ENCODE data around the gene YAF2.
"Not testable (repeated sequence)": the region's sequence is repeated elsewhere in the genome, so short reads cannot be mapped to it uniquely, and the experiment has no call there.

YAF2 gene

DNA sequence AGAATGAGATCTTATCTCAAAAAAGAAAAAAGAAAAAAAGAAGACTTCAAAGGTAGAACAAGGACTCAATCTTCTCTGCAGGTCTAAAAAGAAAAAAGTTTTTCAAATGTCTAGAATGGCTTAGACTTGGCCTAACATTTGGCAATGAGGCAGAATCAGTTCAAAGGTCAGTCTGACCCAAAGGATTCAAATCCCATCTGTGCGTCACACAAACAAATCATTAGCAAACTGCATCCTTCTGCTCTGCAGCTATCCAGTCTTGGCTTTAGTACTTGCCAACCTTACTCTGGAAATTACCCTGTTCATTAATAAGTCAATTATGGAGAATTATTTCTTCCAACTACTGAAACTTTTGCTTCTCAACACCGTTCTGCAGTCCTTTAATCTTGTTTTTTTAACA, 3.1 kb downstream of the YAF2 start:
- peak overlapping the region; percentile 8; the same call in 1 of the 2 replicates for H3K27ac ChIP-seq
- TF ChIP-seq, protein P1, sequence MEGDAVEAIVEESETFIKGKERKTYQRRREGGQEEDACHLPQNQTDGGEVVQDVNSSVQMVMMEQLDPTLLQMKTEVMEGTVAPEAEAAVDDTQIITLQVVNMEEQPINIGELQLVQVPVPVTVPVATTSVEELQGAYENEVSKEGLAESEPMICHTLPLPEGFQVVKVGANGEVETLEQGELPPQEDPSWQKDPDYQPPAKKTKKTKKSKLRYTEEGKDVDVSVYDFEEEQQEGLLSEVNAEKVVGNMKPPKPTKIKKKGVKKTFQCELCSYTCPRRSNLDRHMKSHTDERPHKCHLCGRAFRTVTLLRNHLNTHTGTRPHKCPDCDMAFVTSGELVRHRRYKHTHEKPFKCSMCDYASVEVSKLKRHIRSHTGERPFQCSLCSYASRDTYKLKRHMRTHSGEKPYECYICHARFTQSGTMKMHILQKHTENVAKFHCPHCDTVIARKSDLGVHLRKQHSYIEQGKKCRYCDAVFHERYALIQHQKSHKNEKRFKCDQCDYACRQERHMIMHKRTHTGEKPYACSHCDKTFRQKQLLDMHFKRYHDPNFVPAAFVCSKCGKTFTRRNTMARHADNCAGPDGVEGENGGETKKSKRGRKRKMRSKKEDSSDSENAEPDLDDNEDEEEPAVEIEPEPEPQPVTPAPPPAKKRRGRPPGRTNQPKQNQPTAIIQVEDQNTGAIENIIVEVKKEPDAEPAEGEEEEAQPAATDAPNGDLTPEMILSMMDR (conservative IDR thresholded peaks at IDR 0.05) = no peak

DNA sequence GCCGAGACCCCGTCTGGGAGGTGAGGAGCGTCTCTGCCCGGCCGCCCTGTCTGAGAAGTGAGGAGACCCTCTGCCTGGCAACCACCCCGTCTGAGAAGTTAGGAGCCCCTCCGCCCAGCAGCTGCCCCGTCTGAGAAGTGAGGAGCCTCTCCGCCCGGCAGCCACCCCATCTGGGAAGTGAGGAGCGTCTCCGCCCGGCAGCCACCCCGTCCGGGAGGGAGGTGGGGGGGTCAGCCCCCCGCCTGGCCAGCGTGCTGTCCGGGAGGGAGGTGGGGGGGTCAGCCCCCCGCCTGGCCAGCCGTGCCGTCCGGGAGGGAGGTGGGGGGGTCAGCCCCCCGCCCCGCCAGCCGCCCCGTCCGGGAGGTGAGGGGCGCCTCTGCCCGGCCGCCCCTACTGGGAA, 10.5 kb downstream of the YAF2 start:
- not testable (repeated sequence) for H3K27ac ChIP-seq

DNA sequence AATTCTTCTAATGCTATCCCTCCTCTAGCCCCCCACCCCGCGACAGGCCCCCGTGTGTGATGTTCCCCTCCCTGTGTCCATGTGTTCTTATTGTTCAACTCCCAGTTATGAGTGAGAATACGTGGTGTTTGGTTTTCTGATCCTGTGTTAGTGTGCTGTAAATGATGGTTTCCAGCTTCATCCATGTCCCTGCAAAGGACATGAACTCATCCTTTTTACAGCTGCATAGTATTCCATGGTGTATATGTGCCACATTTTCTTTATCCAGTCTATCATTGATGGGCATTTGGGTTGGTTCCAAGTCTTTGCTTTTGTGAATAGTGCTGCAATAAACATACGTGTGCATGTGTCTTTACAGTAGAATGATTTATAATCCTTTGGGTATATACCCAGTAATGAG, 13.5 kb downstream of the YAF2 start:
- not testable (repeated sequence) for H3K27ac ChIP-seq

DNA sequence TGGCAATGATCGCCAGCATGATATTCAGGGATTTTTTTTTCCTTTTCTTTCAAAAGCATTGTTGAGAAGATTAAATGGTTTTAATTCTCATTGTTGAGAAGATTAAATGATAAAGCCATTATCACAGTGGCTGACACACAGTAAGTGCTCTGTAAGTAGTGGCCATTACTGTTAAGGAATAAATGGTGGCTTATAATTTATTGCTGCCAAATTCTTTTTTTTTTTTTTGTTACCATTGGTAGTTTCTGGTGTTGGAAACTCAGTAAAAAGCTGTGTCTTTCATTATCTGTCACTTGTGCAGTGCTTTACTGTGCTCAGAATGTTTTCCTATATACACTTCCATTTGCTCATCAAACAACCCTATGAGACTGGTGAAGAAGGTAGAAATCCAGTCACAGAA, 15.3 kb downstream of the YAF2 start:
- H3K27ac ChIP-seq = no peak overlapping the region
- TF ChIP-seq, protein P1 (conservative IDR thresholded peaks at IDR 0.05) = no peak

DNA sequence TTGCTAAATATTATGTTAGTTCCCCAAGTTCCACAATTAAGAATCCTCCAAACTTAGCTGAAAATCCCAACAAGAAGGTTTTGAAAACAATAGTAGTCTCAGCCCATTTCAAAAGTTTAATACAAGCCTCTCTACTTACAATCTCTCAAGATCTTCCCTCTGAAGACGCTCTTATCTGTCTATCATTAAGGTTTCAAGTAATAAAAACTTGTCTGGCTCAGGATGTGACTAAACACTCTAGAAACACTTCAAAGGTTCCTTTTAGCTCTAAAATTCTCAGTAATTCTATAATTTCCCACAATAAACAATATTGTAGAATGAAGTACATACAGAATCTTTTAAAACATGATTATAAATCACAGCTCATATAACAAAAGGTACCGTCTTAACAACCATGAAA, 16.3 kb downstream of the YAF2 start:
- H3K27ac ChIP-seq = no peak overlapping the region
- TF ChIP-seq, protein P1 (conservative IDR thresholded peaks at IDR 0.05) = no peak

DNA sequence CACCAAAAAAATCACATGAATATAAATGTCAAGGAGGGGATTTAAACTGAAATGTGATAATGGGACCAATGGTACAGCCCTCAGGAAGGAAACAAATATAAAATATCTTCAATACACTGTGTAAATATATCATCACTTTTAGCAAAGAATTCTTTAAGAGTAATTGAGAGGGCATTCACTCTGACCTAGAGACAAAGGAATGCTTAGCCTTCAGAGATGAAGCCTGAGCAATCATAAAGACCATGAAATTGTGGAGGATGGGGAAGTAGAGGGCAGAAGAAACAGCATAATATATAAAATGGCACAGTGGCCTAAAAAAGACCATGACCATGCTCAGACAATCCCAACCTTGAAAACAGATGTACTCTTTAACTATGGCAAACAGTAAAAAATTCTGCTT, 20.4 kb downstream of the YAF2 start:
- TF ChIP-seq, protein P1 (conservative IDR thresholded peaks at IDR 0.05) = no peak
- H3K27ac ChIP-seq = no peak overlapping the region

DNA sequence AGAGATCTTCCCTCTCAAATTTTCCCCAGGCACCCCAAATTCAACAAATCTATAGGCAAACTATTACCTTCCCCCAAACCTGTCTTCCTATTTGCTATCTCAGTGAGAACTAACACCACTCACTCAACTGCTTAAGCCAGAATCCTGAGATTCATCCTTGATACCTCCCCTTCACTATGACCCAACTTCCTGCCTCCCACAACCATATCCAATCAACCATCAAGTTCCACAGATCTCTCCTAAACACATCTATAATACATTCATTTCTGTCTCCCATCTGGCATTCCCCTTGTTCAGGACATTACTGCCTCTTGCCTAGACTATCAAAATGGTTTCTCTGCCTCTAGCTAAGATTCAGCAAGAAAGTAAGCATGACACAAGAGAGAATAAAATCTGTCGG, 21.3 kb downstream of the YAF2 start:
- TF ChIP-seq, protein P1 (conservative IDR thresholded peaks at IDR 0.05) = no peak
- H3K27ac ChIP-seq = no peak overlapping the region

DNA sequence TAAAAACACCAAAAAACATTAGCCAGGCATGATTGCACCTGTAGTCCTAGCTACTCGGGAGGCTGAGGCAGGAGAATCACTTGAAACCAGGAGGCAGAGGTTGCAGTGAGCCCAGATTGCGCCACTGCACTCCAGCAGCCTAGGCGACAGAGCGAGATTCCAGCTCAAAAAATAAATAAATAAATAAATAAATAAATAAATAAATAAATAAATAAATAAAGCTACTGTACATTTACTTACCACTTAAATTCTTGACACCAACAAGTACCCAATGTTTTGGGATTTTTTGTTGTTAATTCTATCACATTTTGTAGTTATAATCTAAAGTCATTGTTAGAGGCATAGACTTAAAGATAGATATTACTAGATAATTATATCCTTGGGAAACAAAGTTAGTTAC, 22.3 kb downstream of the YAF2 start:
- H3K27ac ChIP-seq = not testable (repeated sequence)

DNA sequence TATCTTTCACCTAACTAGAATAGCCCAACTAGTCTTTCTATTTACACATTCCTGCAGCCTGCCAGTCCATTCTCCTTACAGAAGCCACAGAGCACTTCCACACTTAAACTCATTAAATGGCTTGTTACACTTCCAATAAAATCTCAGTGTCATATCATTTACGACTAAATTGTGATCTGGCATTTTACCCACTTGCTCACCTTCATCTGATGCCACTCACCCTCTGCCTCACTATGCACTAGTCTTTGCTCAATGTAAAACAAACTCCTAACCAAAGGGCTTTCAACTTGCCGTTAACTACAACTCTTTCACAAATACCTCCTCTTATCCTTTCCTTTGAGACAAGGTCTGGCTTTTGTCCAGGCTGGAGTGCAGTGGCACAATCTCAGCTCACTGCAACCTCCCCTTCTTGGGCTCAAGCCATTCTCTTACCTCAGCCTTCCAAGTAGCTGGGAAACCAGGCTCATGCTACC, 24.1 kb downstream of the YAF2 start:
- TF ChIP-seq, protein P1 (conservative IDR thresholded peaks at IDR 0.05) = no peak
- peak overlapping the region; percentile 41 for H3K27ac ChIP-seq

Measured in VCaP (cell line).